22Rv1 (cell line): ENCODE results near the gene TYMS.

ENCODE experiments used
- H3K27ac ChIP-seq: fragments of 450-650 bp; 2 replicates; pipeline ENCODE4 v1.5.1; 2017
- ZFX ChIP-seq: fragments of 450-650 bp; IDR thresholded peaks from 2 replicates; pipeline ENCODE4 v1.6.1; 2017; ENCODE audit warnings: antibody characterized with exemption, borderline replicate concordance
- TF ChIP-seq, protein P1 (sequence below): fragments of 450-650 bp; IDR thresholded peaks from 2 replicates; pipeline ENCODE4 v1.5.1; 2017; ENCODE audit warnings: mild to moderate bottlenecking

TYMS gene

DNA sequence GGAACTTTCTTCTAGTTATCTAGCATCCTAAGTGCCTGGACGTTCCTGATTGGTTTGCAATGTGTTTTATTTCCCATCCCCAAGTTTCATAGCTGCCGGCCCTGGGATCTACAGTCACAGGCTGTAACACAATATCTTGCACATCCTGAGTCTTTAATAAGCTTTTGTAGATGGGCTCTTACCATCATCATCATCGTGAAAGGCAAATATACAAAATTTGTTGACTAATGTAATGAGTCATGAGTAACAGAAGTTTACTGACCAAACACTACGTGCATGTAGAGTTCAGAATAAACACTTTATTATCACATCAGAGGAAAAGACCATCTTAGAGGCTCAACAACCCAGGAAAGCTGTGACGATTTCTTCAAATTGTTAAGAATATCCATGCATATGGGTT, 8.1 kb upstream of the TYMS start:
- peak overlapping the region; percentile 34 for H3K27ac ChIP-seq
- TF ChIP-seq ZFX, result no peak
- TF ChIP-seq, protein P1, sequence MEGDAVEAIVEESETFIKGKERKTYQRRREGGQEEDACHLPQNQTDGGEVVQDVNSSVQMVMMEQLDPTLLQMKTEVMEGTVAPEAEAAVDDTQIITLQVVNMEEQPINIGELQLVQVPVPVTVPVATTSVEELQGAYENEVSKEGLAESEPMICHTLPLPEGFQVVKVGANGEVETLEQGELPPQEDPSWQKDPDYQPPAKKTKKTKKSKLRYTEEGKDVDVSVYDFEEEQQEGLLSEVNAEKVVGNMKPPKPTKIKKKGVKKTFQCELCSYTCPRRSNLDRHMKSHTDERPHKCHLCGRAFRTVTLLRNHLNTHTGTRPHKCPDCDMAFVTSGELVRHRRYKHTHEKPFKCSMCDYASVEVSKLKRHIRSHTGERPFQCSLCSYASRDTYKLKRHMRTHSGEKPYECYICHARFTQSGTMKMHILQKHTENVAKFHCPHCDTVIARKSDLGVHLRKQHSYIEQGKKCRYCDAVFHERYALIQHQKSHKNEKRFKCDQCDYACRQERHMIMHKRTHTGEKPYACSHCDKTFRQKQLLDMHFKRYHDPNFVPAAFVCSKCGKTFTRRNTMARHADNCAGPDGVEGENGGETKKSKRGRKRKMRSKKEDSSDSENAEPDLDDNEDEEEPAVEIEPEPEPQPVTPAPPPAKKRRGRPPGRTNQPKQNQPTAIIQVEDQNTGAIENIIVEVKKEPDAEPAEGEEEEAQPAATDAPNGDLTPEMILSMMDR, result no peak

DNA sequence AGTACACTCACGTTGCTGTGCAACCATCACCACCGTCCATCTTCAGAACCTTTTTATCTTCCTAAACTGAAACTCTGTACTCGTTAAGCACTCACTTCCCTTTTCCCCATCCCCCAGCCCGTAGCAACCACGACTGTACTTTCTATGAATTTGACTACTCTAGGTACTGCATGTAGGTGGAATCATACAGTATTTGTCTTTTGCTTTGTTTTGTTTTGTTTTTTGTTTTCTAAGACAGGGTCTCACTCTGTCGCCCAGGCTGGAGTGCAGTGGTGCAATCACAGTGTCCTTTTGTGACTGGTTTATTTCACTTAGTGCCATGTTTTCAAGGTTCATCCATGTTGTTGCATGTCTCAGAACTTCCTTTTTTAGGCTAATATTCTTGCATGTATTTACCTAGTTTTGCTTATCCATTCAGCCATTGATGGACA, 7.0 kb upstream of the TYMS start:
- TF ChIP-seq ZFX, result no peak
- TF ChIP-seq, protein P1, result no peak
- H3K27ac ChIP-seq, result peak overlapping the region; percentile 34

GRCh38 chr18:652131-652530, 5.3 kb upstream of the TYMS start:
- no peak for TF ChIP-seq ZFX
- TF ChIP-seq, protein P1, result no peak
- H3K27ac ChIP-seq, result no peak overlapping the region

DNA sequence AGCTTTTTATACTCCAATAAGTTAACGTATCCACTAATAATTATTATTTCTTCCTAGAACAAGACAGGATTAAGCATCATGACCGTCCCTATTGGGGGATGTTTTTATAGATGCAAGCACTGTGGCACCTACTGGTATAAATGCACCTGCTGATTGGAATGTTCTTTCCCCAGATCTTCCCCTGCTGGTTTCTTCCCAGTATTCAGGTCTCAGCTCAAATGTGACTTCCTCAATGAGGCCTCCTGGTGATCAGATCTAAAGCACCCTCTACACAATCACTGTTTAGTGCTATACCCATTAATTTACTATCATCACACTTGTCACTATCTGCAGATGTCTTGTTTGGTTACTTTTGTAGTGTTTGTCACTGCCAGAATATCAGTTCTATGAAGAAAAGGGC, 3.9 kb upstream of the TYMS start:
- TF ChIP-seq ZFX, result no peak
- TF ChIP-seq, protein P1, result no peak
- H3K27ac ChIP-seq, result no peak overlapping the region

DNA sequence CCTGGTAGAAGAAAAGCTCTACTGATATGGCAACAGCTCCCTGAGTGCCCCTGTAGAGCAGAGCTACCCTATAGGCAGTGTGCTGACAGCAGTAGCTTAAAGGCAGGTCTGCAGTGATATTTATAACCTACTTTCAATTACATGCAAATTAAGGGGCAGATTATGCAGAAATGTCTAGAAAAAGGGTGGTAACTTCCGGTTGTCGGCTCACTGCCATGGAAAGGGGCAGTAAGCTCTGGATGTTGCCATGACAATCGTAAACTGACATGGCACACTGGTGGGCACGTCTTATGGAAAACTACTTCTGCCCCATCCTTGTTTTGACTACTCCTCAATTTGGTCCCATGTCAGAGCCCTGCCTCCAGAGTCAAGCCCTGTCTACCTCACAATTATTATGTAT, 2.9 kb upstream of the TYMS start:
- no peak overlapping the region for H3K27ac ChIP-seq
- TF ChIP-seq, protein P1, result no peak
- no peak for TF ChIP-seq ZFX

DNA sequence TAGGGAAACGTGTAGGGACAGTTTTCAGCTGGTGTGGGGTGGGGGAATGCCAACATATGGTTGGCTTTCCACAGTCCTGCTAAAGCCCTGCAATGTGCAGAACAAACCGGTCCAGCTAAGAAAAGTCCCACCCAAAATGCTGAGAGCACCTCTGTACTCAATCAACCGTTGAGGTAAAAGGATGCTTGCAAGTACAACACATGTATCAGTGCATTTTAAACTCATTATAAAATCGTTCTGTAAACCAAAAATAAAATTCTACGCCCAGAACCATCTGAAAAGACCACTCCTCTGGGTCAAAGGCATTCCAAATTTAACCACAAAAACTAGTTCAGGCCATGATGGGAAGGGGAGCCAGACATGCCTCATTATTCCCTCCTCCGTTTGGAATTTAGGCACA, 2.0 kb upstream of the TYMS start:
- peak overlapping the region; percentile 99 for H3K27ac ChIP-seq
- TF ChIP-seq ZFX, result no peak
- TF ChIP-seq, protein P1, result no peak

GRCh38 chr18:658001-658946, 821 bp downstream of the TYMS start:
- no peak for TF ChIP-seq ZFX
- TF ChIP-seq, protein P1, result no peak
- H3K27ac ChIP-seq, result peak overlapping the region; percentile 99
